KBM-7 (cell line): ENCODE results near the gene IL9.

Experiments
- DNase-seq: peaks from one replicate; pipeline ENCODE4 v3.0.0-alpha.2; 2015
- in situ Hi-C: fragments of 300-500 bp; cut with MboI; formaldehyde crosslinking; loops from 2 replicates; pipeline ENCODE4 v1.14.3; 2020; ENCODE audit warnings: low sequenced_read_pairs, low pct_unique_long_range_greater_than_20kb, mixed read lengths

The IL9 gene

GRCh38 chr5:135895474-135896006 is at the start of gene IL9:
Gene IL9, minus strand, starts transcription at chr5:135895841. Its CDS starts 25 bp downstream, at chr5:135895816.
- DNase-seq = no peak
- in situ Hi-C loops = loop anchor here (25.0 kb wide), 1 partner anchor 317 kb away; no protein-coding TSS in a partner anchor

- in situ Hi-C loops = no loop called here
These were observed 49.4 kb upstream of the IL9 start for GRCh38 chr5:135944967-135945560.

GRCh38 chr5:135944564-135944963 is 48.9 kb upstream of the IL9 start:
- no peak for DNase-seq
- in situ Hi-C loops = no loop called here

More at GRCh38 chr5:135944967-135945560, 49.4 kb upstream of the IL9 start:
- DNase-seq = peak; percentile 58

GRCh38 chr5:135942202-135942771 is 46.6 kb upstream of the IL9 start:
- no peak for DNase-seq
- in situ Hi-C loops = no loop called here

GRCh38 chr5:135941711-135942110 is 46.1 kb upstream of the IL9 start:
- DNase-seq = no peak
- in situ Hi-C loops = no loop called here

- DNase-seq = no peak
- in situ Hi-C loops = no loop called here
These were observed 41.7 kb upstream of the IL9 start for GRCh38 chr5:135937245-135937911.

- in situ Hi-C loops = no loop called here
- DNase-seq = no peak
These were observed 39.3 kb upstream of the IL9 start for GRCh38 chr5:135934939-135935338.

- DNase-seq = no peak
- in situ Hi-C loops = no loop called here
These were observed 35.3 kb upstream of the IL9 start for GRCh38 chr5:135930949-135931295.

GRCh38 chr5:135930029-135930948 is 34.6 kb upstream of the IL9 start:
- in situ Hi-C loops = no loop called here
- DNase-seq = no peak

- in situ Hi-C loops = no loop called here
- DNase-seq = no peak
These were observed 25.7 kb upstream of the IL9 start for GRCh38 chr5:135921388-135921787.

- no peak for DNase-seq
- in situ Hi-C loops = no loop called here
These were observed 24.6 kb upstream of the IL9 start for GRCh38 chr5:135920199-135920598.

- DNase-seq = no peak
- in situ Hi-C loops = no loop called here
These were observed 21.1 kb upstream of the IL9 start for GRCh38 chr5:135916638-135917263.

GRCh38 chr5:135915466-135916001 is 19.9 kb upstream of the IL9 start:
- DNase-seq = no peak
- in situ Hi-C loops = no loop called here

- in situ Hi-C loops = no loop called here
- no peak for DNase-seq
These were observed 18.3 kb upstream of the IL9 start for GRCh38 chr5:135913713-135914626.

GRCh38 chr5:135905144-135905543 is 9.5 kb upstream of the IL9 start:
- DNase-seq = no peak
- in situ Hi-C loops = no loop called here

GRCh38 chr5:135901633-135902032 is 6.0 kb upstream of the IL9 start:
- DNase-seq = no peak
- in situ Hi-C loops = no loop called here

- no peak for DNase-seq
- in situ Hi-C loops = no loop called here
These were observed 4.6 kb upstream of the IL9 start for GRCh38 chr5:135900276-135900675.

GRCh38 chr5:135898651-135899050 is 3.0 kb upstream of the IL9 start:
- in situ Hi-C loops = loop anchor here (25.0 kb wide), 1 partner anchor 314 kb away; no protein-coding TSS in a partner anchor
- DNase-seq = no peak
